Uterus (tissue), 4 donors: ENCODE measurements around the gene DRAP1. TPM values are rescaled to one million over a fixed set of nuclear protein-coding genes. Genes with fewer than 3 reads are reported as not detected.
A peak's percentile ranks its signal among the peaks of the same experiment; 100 is the strongest.

ENCODE experiments used
- DNase-seq, 2 donors: peaks; one replicate each; pipeline ENCODE4 v3.0.0-alpha.2; 2019 to 2020
- H3K27ac ChIP-seq, 2 donors: fragments of 200-600 bp; sonication (generic); 1 replicate in 1 of 2; 2 replicates in 1 of 2; pipeline ENCODE4 v1.5.1; 2016 to 2018
- H3K27me3 ChIP-seq, 2 donors: fragments of 200-600 bp; sonication (generic); one replicate each; pipeline ENCODE4 v1.5.1; 2018 to 2019; ENCODE audit warnings: control low read depth in 1 of 2
- H3K36me3 ChIP-seq, 2 donors: fragments of 200-600 bp; sonication (generic); one replicate each; pipeline ENCODE4 v1.5.1; 2019; ENCODE audit warnings: control low read depth in 1 of 2
- H3K4me1 ChIP-seq, 2 donors: fragments of 200-600 bp; sonication (generic); one replicate each; pipeline ENCODE4 v1.5.1; 2018 to 2019; ENCODE audit warnings: control low read depth in 1 of 2
- H3K4me3 ChIP-seq, 2 donors: fragments of 200-600 bp; sonication (generic); 1 replicate in 1 of 2; 2 replicates in 1 of 2; pipeline ENCODE4 v1.5.1; 2018 to 2019; ENCODE audit warnings: mild to moderate bottlenecking in 1 of 2
- H3K9me3 ChIP-seq, 2 donors: fragments of 200-600 bp; sonication (generic); one replicate each; pipeline ENCODE4 v1.5.1; 2019; ENCODE audit warnings: control low read depth in 1 of 2
- CTCF ChIP-seq, 4 experiments: fragments of 200-600 bp in 2 of 4; fragments of 450-650 bp in 2 of 4; sonication (generic) in 2 of 4; IDR thresholded peaks; one replicate each; pipeline ENCODE4 v1.5.1; 2016 to 2019; ENCODE audit warnings: antibody characterized with exemption in 4 of 4, mild to moderate bottlenecking in 2 of 4, moderate library complexity in 1 of 4
- POLR2A ChIP-seq, 2 donors: fragments of 450-650 bp; IDR thresholded peaks; one replicate each; pipeline ENCODE4 v1.6.1; 2016; ENCODE audit warnings: antibody characterized with exemption in 2 of 2, mild to moderate bottlenecking in 1 of 2, moderate library complexity in 1 of 2
- intact Hi-C: fragments of 100-400 bp; cut with DNase I; formaldehyde crosslinking; loops from one replicate; pipeline ENCODE4 v1.15.1; 2023; ENCODE audit warnings: low total_unique reads
- total RNA-seq, 4 donors: library from RNA; depleted of rRNA in 3 of 4; stranded (reverse); fragments of >200 nt in 3 of 4; gene quantifications; one replicate each; pipeline versions ENCODE4 v1.1.0 to v1.2.4, GENCODE V29; 2014 to 2023
- donor health status: DM: yes; HTN: yes; CAD: no.

The DRAP1 gene
- 10 to 100 TPM in 3 of 4 donors, 1 to 10 TPM in 1; 9.2 to 83.0 (median 60.6) TPM for total RNA-seq

DNA sequence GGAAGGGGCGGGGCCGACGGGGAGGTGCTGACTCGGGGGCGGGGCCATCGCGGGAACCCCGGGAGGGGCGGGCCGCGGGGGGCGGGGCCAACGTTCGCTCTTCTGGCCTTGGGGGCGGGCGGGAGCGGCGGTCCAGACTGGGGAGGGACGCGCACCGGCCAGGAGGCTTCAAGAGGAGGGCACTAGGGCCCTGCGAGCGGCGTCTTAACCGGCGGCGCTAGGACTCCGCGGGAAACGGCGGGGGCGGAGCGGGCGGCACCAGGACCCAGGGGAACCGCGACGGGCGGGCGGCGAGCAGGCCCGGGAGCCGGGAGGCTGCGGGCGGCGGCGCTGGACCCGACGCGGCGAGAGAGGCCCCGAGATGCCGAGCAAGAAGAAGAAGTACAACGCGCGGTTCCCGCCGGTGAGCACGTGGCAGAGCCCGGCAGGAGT, at the start of gene DRAP1:
TSS of gene DRAP1 (plus strand) at position 286 of the 432 bp plus-strand sequence. CDS start at position 362, 76 bp downstream.
- DNase-seq: peak; percentile 98 to 99
- peak within 1 kb of the TSS; percentile 90 to 98 for H3K4me3 ChIP-seq
- H3K9me3 ChIP-seq: no peaks in the 10 kb centered on the region
- peak within 1 kb of the TSS; percentile 94 to 97 for H3K27ac ChIP-seq
- H3K27me3 ChIP-seq: no peaks in the 10 kb centered on the region
- peaks cover 23 to 39% of the 10 kb centered on the region in 2 donors for H3K4me1 ChIP-seq
- H3K36me3 ChIP-seq: no peaks in the 10 kb centered on the region
- intact Hi-C loops: no loop called here
- TF ChIP-seq CTCF (IDR thresholded peaks at IDR 0.05) (peak in 2 of 4 experiments; percentile 57 to 58), POLR2A (IDR thresholded peaks at IDR 0.05) (peak; percentile 66 to 71)

DNA sequence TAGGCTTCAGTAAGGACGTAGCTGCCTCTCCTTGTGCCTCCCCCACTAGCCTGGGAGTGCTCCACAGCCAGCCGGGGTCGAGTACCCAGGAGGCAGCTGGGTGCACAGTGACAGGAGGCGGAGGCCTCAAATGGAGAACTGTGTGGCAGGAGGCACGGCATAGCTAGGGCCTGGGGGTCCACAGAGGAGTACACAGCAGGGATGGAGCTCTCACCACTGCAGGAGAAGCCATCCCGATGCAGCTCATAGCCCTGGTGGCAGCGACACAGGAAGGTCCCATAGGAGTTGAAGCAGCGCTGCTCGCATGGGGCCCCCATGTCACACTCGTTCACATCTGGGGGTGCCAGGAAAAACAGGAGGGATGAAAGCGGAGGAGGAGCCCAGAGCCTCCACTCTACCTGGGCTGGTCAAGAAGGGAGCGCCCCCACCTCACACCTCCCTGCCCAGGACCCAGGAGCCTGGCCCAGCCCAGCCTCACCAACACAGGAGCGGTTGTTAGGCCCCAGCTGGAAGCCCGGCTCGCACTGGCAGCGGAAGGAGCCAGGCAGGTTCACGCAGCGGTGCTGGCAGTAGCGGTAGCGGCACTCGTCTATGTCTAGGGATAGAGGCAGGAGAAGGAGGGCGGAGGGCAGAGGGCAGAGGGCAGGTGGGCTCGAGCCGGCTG, 49.5 kb upstream of the DRAP1 start:
- TF ChIP-seq POLR2A (IDR thresholded peaks at IDR 0.05) (no peak), CTCF (IDR thresholded peaks at IDR 0.05) (no peak)
- Histone ChIP-seq H3K4me3 (no peak overlapping the region), H3K27me3 (no peaks in the 10 kb centered on the region), H3K27ac (peak overlapping the region in 1 of 2 donors; percentile 5), H3K36me3 (no peaks in the 10 kb centered on the region), H3K9me3 (no peaks in the 10 kb centered on the region), H3K4me1 (peaks cover 0 to 8% of the 10 kb centered on the region in 2 donors)
- DNase-seq: no peak
- intact Hi-C loops: no loop called here

- DNase-seq: no peak
- Histone ChIP-seq H3K9me3 (no peaks in the 10 kb centered on the region), H3K4me3 (no peak overlapping the region), H3K4me1 (peaks cover 0 to 8% of the 10 kb centered on the region in 2 donors), H3K27me3 (no peaks in the 10 kb centered on the region), H3K27ac (no peak overlapping the region), H3K36me3 (no peaks in the 10 kb centered on the region)
- intact Hi-C loops: no loop called here
- TF ChIP-seq CTCF (IDR thresholded peaks at IDR 0.05): no peak
- no peak for TF ChIP-seq POLR2A (IDR thresholded peaks at IDR 0.05)
Measured at GRCh38 chr11:65870307-65870658, 48.9 kb upstream of the DRAP1 start.

DNA sequence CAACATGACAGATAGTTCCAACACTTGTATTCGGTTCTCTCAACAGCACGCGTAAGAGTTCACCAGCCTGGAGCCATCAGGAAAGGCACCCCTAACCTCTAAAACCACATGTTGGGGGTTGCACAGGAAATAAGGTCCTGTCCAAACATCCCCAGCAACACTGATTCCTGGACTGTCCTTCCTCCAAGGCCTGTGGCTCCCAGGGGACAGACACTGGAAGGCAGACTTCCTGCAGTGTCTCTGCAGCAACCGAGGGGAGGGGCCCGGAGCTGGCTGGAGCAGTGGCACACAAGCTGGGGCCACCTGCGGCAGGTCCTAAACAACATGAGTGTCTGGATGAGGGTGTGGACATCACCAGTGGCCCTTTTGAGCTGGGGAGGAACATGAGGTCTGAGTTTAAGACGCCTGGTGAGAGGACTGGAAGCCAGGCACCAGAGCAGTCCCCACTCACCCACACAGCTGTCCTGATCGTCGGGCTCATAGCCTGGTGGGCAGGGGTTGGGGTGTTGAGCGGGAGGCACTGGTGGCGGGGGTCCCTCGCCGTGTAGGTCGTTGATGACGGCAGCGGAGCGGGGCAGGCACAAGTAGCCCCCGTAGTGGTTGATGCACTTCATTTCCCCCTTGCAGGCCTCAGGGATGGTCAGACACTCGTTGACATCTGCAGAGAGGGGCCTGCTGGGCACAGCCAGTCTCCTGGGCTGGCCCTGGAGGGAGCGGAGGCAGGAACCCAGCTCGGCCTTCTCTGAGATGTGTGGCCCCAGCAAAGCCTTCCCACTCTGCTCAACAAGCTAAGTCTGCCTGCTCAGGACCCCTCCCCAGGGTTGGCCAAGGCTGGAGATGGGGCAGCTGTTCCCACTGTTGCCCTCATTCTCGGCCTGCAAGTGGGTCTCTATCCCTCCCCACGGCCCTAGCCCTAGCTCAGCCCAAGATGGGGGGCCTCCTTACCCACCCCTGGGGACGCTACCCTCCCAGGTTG, 48.2 kb upstream of the DRAP1 start:
- Histone ChIP-seq H3K4me1 (peaks cover 0 to 8% of the 10 kb centered on the region in 2 donors), H3K27ac (peak overlapping the region; percentile 84 to 96), H3K36me3 (no peaks in the 10 kb centered on the region), H3K4me3 (no peak overlapping the region), H3K27me3 (no peaks in the 10 kb centered on the region), H3K9me3 (no peaks in the 10 kb centered on the region)
- TF ChIP-seq CTCF (IDR thresholded peaks at IDR 0.05) (no peak), POLR2A (IDR thresholded peaks at IDR 0.05) (no peak)
- no peak for DNase-seq
- intact Hi-C loops: no loop called here
